Thyroid gland (tissue), 4 donors: ENCODE measurements around the gene IQGAP1. TPM values are rescaled to one million over a fixed set of nuclear protein-coding genes. Genes with fewer than 3 reads are reported as not detected.
A peak's percentile ranks its signal among the peaks of the same experiment; 100 is the strongest.
"Not testable (repeated sequence)": the region's sequence is repeated elsewhere in the genome, so short reads cannot be mapped to it uniquely, and the experiment has no call there.

ENCODE experiments used
- DNase-seq, 2 donors: peaks; one replicate each; pipeline ENCODE4 v3.0.0-alpha.2; 2019
- H3K27ac ChIP-seq, 3 donors: fragments of 200-600 bp; sonication (generic); 1 replicate in 2 of 3; 2 replicates in 1 of 3; pipeline ENCODE4 v1.5.1; 2016 to 2019; ENCODE audit warnings: mild to moderate bottlenecking in 1 of 3, moderate library complexity in 1 of 3
- H3K27me3 ChIP-seq: fragments of 200-600 bp; sonication (generic); one replicate; pipeline ENCODE4 v1.5.1; 2019
- H3K36me3 ChIP-seq, 2 donors: fragments of 200-600 bp; sonication (generic); one replicate each; pipeline ENCODE4 v1.5.1; 2016 to 2019
- H3K4me1 ChIP-seq, 2 donors: fragments of 200-600 bp; sonication (generic); one replicate each; pipeline ENCODE4 v1.5.1; 2017 to 2019
- H3K4me3 ChIP-seq, 3 donors: fragments of 200-600 bp; sonication (generic); replicated peaks in 1 of 3; 1 replicate in 2 of 3; 2 replicates in 1 of 3; pipeline ENCODE4 v1.5.1; 2016; ENCODE audit warnings: mild to moderate bottlenecking in 1 of 3
- H3K9me3 ChIP-seq: fragments of 200-600 bp; sonication (generic); one replicate; pipeline ENCODE4 v1.5.1; 2017
- POLR2A ChIP-seq, 2 donors: fragments of 450-650 bp; IDR thresholded peaks; one replicate each; pipeline ENCODE4 v1.6.1; 2017; ENCODE audit warnings: antibody characterized with exemption in 2 of 2, mild to moderate bottlenecking in 2 of 2, moderate library complexity in 1 of 2
- WGBS, 2 donors: methylation state at CpG; one replicate each; pipeline ENCODE4 v1.1.5; 2017; 5-methylcytosine and 5-hydroxymethylcytosine counted together
- intact Hi-C: fragments of 100-400 bp; cut with DNase I; formaldehyde crosslinking; loops from one replicate; pipeline ENCODE4 v1.15.1; 2023
- total RNA-seq, 4 donors: library from RNA; depleted of rRNA; stranded (reverse); fragments of >200 nt; gene quantifications; one replicate each; pipeline ENCODE4 v1.2.3, GENCODE V29; 2016
- TF ChIP-seq, protein P1 (sequence below), 6 experiments: fragments of 200-600 bp in 3 of 6; fragments of 450-650 bp in 3 of 6; sonication (generic) in 3 of 6; IDR thresholded peaks; one replicate each; pipeline ENCODE4 v1.5.1; 2016 to 2019; ENCODE audit warnings: antibody characterized with exemption in 6 of 6, mild to moderate bottlenecking in 2 of 6, inconsistent platforms in 1 of 6, moderate library complexity in 1 of 6

Gene IQGAP1
- total RNA-seq, 4 donors from 2014 or later = 222 to 290 (median 247) TPM

- intact Hi-C loops = no loop called here
Observed at GRCh38 chr15:90407336-90407735, 19.3 kb downstream of the IQGAP1 start.

GRCh38 chr15:90407871-90408317 lies 19.9 kb downstream of the IQGAP1 start:
- Histone ChIP-seq H3K36me3 (no peaks in the 10 kb centered on the region), H3K27me3 (no peaks in the 10 kb centered on the region), H3K4me1 (peaks cover 45 to 70% of the 10 kb centered on the region in 2 donors), H3K4me3 (no peak overlapping the region), H3K27ac (peak overlapping the region; percentile 6 to 92 (median 26)), H3K9me3 (no peaks in the 10 kb centered on the region)
- 76 to 78% methylated on average over 2 of the region's 2 CpGs for WGBS, 2 donors
- TF ChIP-seq, protein P1, sequence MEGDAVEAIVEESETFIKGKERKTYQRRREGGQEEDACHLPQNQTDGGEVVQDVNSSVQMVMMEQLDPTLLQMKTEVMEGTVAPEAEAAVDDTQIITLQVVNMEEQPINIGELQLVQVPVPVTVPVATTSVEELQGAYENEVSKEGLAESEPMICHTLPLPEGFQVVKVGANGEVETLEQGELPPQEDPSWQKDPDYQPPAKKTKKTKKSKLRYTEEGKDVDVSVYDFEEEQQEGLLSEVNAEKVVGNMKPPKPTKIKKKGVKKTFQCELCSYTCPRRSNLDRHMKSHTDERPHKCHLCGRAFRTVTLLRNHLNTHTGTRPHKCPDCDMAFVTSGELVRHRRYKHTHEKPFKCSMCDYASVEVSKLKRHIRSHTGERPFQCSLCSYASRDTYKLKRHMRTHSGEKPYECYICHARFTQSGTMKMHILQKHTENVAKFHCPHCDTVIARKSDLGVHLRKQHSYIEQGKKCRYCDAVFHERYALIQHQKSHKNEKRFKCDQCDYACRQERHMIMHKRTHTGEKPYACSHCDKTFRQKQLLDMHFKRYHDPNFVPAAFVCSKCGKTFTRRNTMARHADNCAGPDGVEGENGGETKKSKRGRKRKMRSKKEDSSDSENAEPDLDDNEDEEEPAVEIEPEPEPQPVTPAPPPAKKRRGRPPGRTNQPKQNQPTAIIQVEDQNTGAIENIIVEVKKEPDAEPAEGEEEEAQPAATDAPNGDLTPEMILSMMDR (IDR thresholded peaks at IDR 0.05) = no peak
- no peak for TF ChIP-seq POLR2A (IDR thresholded peaks at IDR 0.05)
- no peak for DNase-seq
- intact Hi-C loops = no loop called here

More at GRCh38 chr15:90407336-90407735, 19.3 kb downstream of the IQGAP1 start:
- peak overlapping the region in 2 of 3 donors; percentile 26 to 92 for H3K27ac ChIP-seq
- H3K4me3 ChIP-seq = no peak overlapping the region
- no peaks in the 10 kb centered on the region for H3K27me3 ChIP-seq
- H3K36me3 ChIP-seq = no peaks in the 10 kb centered on the region
- no peaks in the 10 kb centered on the region for H3K9me3 ChIP-seq
- peaks cover 47 to 71% of the 10 kb centered on the region in 2 donors for H3K4me1 ChIP-seq
- no peak for DNase-seq
- 61% methylated on average over 3 of the region's 3 CpGs for WGBS, 2 donors
- TF ChIP-seq, protein P1 (IDR thresholded peaks at IDR 0.05) = no peak
- TF ChIP-seq POLR2A (IDR thresholded peaks at IDR 0.05) = no peak

GRCh38 chr15:90408657-90409056 lies 20.6 kb downstream of the IQGAP1 start:
- no peak for TF ChIP-seq POLR2A (IDR thresholded peaks at IDR 0.05)
- TF ChIP-seq, protein P1 (IDR thresholded peaks at IDR 0.05) = no peak
- no peak for DNase-seq
- Histone ChIP-seq H3K4me1 (peaks cover 45 to 70% of the 10 kb centered on the region in 2 donors), H3K4me3 (no peak overlapping the region), H3K27me3 (no peaks in the 10 kb centered on the region), H3K27ac (no peak overlapping the region), H3K36me3 (no peaks in the 10 kb centered on the region), H3K9me3 (no peaks in the 10 kb centered on the region)
- 90 to 94% methylated on average over 3 of the region's 3 CpGs for WGBS, 2 donors
- intact Hi-C loops = no loop called here

DNA sequence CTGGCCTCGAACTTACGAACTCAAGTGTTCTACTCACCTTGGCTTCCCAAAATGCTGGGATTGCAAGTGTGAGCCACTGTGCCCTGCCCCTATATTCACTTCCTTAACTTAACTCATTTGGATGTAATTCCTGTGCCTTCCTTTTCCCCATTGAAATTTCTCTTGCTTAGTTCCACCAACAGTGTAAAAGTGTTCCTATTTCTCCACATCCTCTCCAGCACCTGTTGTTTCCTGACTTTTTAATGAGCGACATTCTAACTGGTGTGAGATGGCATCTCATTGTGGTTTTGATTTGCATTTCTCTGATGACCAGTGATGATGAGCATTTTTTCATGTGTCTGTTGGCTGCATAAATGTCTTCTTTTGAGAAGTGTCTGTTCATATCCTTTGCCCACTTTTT lies 21.5 kb downstream of the IQGAP1 start:
- H3K27me3 ChIP-seq, H3K36me3 ChIP-seq, H3K4me3 ChIP-seq, DNase-seq, H3K27ac ChIP-seq, H3K9me3 ChIP-seq, intact Hi-C loops: not testable (repeated sequence)
- WGBS, 2 donors = 95 to 96% methylated on average over 3 of the region's 3 CpGs
- peaks cover 51 to 72% of the 10 kb centered on the region in 2 donors for H3K4me1 ChIP-seq

GRCh38 chr15:90410316-90410715 lies 22.3 kb downstream of the IQGAP1 start:
- intact Hi-C loops = not testable (repeated sequence)

GRCh38 chr15:90411176-90411575 lies 23.1 kb downstream of the IQGAP1 start:
- no peaks in the 10 kb centered on the region for H3K9me3 ChIP-seq
- H3K27ac ChIP-seq = no peak overlapping the region
- intact Hi-C loops = no loop called here
- 96% methylated on average over 2 of the region's 2 CpGs for WGBS, 2 donors
- no peak for DNase-seq
- peaks cover 43 to 66% of the 10 kb centered on the region in 2 donors for H3K4me1 ChIP-seq
- no peaks in the 10 kb centered on the region for H3K36me3 ChIP-seq
- H3K4me3 ChIP-seq = no peak overlapping the region
- TF ChIP-seq, protein P1 (IDR thresholded peaks at IDR 0.05) = no peak
- TF ChIP-seq POLR2A (IDR thresholded peaks at IDR 0.05) = no peak
- no peaks in the 10 kb centered on the region for H3K27me3 ChIP-seq

More at GRCh38 chr15:90410316-90410715, 22.3 kb downstream of the IQGAP1 start:
- WGBS, 2 donors = 97 to 100% methylated on average over 4 of the region's 4 CpGs
- not testable (repeated sequence) for H3K27me3 ChIP-seq, H3K27ac ChIP-seq, DNase-seq, H3K4me3 ChIP-seq, H3K36me3 ChIP-seq, H3K9me3 ChIP-seq
- peaks cover 51 to 74% of the 10 kb centered on the region in 2 donors for H3K4me1 ChIP-seq
